HepG2 (cell line): ENCODE results near the gene VSNL1. TPM values are rescaled to one million over a fixed set of nuclear protein-coding genes. Genes with fewer than 3 reads are reported as not detected.
A peak's percentile ranks its signal among the peaks of the same experiment; 100 is the strongest.

Experiments used
- ATAC-seq: fragments of 200-7000 bp; cut with Tn5 transposase; 3 replicates; pipeline ENCODE4 v1.9.1; 2020; ENCODE audit warnings: mild to moderate bottlenecking, moderate library complexity
- BruUV-seq: library from RNA; stranded (reverse); fragments of 400-500 nt; replicated peaks from 2 replicates; lab custom pipeline; 2021; lab: Mats Ljungman, UMichigan
- CTCF ChIA-PET: fragments of 300-600 bp; formaldehyde crosslinking; extraction: SDS; loops from one replicate; lab custom pipeline; 2021; ENCODE audit warnings: low total read pairs, inconsistent platforms, low intra/inter-chr PET ratio; lab: Yijun Ruan, JAX
- POLR2A ChIA-PET: fragments of 350-600 bp; sonication (Branson Sonifier 250); formaldehyde crosslinking; loops from one replicate; lab custom pipeline; 2020; ENCODE audit warnings: antibody characterized with exemption, inconsistent platforms; lab: Yijun Ruan, JAX
- DNase-seq: peaks from one replicate; pipeline ENCODE4 v3.0.0-alpha.2; 2015; ENCODE audit warnings: low spot score
- FAIRE-seq: peaks from 3 replicates; lab custom pipeline; 2011; peaks lifted over from hg19 to GRCh38; lab: Jason Lieb, UNC
- H2AFZ ChIP-seq: one replicate; pipeline ENCODE4 v1.6.1; 2011; ENCODE audit warnings: low read length, inconsistent platforms
- H3K27ac ChIP-seq: fragments of 300-600 bp; 3 replicates; pipeline ENCODE4 v1.8.0; 2011; ENCODE audit warnings: mixed run types, mild to moderate bottlenecking, mixed read lengths, low read length, inconsistent platforms; ENCODE audit not compliant: insufficient read depth; ENCODE audit errors: extremely low read length
- H3K27me3 ChIP-seq, 2 experiments: fragments of 200-600 bp in 1 of 2; 2 replicates in 1 of 2; 3 replicates in 1 of 2; pipeline versions ENCODE4 v1.6.0 to v1.8.0; 2011; ENCODE audit warnings: low read length in 2 of 2, mild to moderate bottlenecking in 2 of 2, moderate library complexity in 2 of 2, inconsistent platforms in 1 of 2; ENCODE audit not compliant: insufficient read depth in 2 of 2, control insufficient read depth in 1 of 2
- H3K36me3 ChIP-seq, 2 experiments: fragments of 200-600 bp in 1 of 2; replicated peaks in 1 of 2; 2 replicates in 1 of 2; 3 replicates in 1 of 2; pipeline versions ENCODE4 v1.5.1 to v1.8.0; 2011; ENCODE audit warnings: low read length in 2 of 2, inconsistent platforms in 1 of 2; ENCODE audit not compliant: insufficient read depth in 2 of 2, control insufficient read depth in 1 of 2
- H3K4me1 ChIP-seq: 2 replicates; pipeline ENCODE4 v1.5.1; 2012; ENCODE audit warnings: low read length, inconsistent platforms; ENCODE audit not compliant: insufficient read depth
- H3K4me2 ChIP-seq: 2 replicates; pipeline ENCODE4 v1.6.0; 2011; ENCODE audit warnings: low read depth, low read length, inconsistent platforms
- H3K4me3 ChIP-seq, 3 experiments: fragments of 200-600 bp in 1 of 3; sonication (generic), shearing (Covaris generic) in 1 of 3; replicated peaks in 1 of 3; 2 replicates each; pipeline ENCODE4 v1.5.1; 2011 to 2016; ENCODE audit warnings: low read length in 3 of 3, inconsistent platforms in 2 of 3, low read depth in 2 of 3, mild to moderate bottlenecking in 2 of 3, control low read depth in 1 of 3, mixed read lengths in 1 of 3; ENCODE audit not compliant: insufficient read depth in 1 of 3
- H3K79me2 ChIP-seq: one replicate; pipeline ENCODE4 v1.6.1; 2011; ENCODE audit warnings: low read length, inconsistent platforms; ENCODE audit not compliant: insufficient read depth
- H3K9ac ChIP-seq: 2 replicates; pipeline ENCODE4 v1.6.0; 2011; ENCODE audit warnings: mild to moderate bottlenecking, low read depth, low read length, inconsistent platforms; ENCODE audit not compliant: insufficient read depth
- H3K9me3 ChIP-seq: 2 replicates; pipeline ENCODE4 v1.5.1; 2012; ENCODE audit warnings: mild to moderate bottlenecking, low read length
- H4K20me1 ChIP-seq: 2 replicates; pipeline ENCODE4 v1.6.0; 2011; ENCODE audit warnings: inconsistent platforms, mild to moderate bottlenecking, low read length, moderate library complexity; ENCODE audit not compliant: insufficient read depth
- ELF1 ChIP-seq: sonication (generic); formaldehyde crosslinking; IDR thresholded peaks from 2 replicates; pipeline ENCODE4 v1.4.0; 2020; ENCODE audit warnings: missing genetic modification reagents
- FIP1L1 ChIP-seq: fragments of 200-400 bp; formaldehyde crosslinking; IDR thresholded peaks from 2 replicates; pipeline ENCODE4 v1.6.1; 2018; ENCODE audit warnings: low read depth, mild to moderate bottlenecking, low read length, moderate library complexity, borderline replicate concordance; ENCODE audit not compliant: insufficient read depth
- FLYWCH1 ChIP-seq: sonication (generic); formaldehyde crosslinking; IDR thresholded peaks from 2 replicates; pipeline ENCODE4 v1.8.1; 2023; ENCODE audit warnings: mild to moderate bottlenecking, missing genetic modification reagents
- HMG20B ChIP-seq: conservative IDR thresholded peaks from 2 replicates; pipeline ENCODE4 v1.6.1; 2016; ENCODE audit warnings: missing genetic modification reagents, missing compliant biosample characterization
- RBFOX2 ChIP-seq: fragments of 200-400 bp; formaldehyde crosslinking; IDR thresholded peaks from 2 replicates; pipeline ENCODE4 v1.6.1; 2017; ENCODE audit warnings: low read depth, mild to moderate bottlenecking, low read length
- SMARCC2 ChIP-seq: fragments of 450-650 bp; IDR thresholded peaks from 2 replicates; pipeline ENCODE4 v1.6.1; 2017; ENCODE audit warnings: antibody characterized with exemption, mild to moderate bottlenecking
- SRSF1 ChIP-seq: fragments of 200-400 bp; formaldehyde crosslinking; optimal IDR thresholded peaks from 2 replicates; pipeline ENCODE3; 2017; ENCODE audit warnings: mild to moderate bottlenecking, low read depth, low read length, moderate library complexity
- TGIF2 ChIP-seq: IDR thresholded peaks from 2 replicates; pipeline ENCODE4 v1.6.1; 2016; ENCODE audit warnings: control low read depth, missing compliant biosample characterization
- YY1 ChIP-seq: IDR thresholded peaks from 2 replicates; pipeline ENCODE4 v1.6.1; 2011; ENCODE audit warnings: low read length, low read depth, moderate library complexity, mild to moderate bottlenecking; ENCODE audit not compliant: insufficient read depth, insufficient replicate concordance
- ZFP1 ChIP-seq: IDR thresholded peaks from 2 replicates; pipeline ENCODE4 v1.6.1; 2016
- ZNF3 ChIP-seq: IDR thresholded peaks from 2 replicates; pipeline ENCODE4 v1.7.0; 2017; ENCODE audit warnings: inconsistent platforms
- WGBS: methylation state at CpG from one replicate; pipeline ENCODE4 v1.1.6; 2017; ENCODE audit warnings: low lambda C conversion rate; 5-methylcytosine and 5-hydroxymethylcytosine counted together
- in situ Hi-C: cut with HindIII; loops from 2 replicates; pipeline ENCODE4 v1.10.0; 2017; ENCODE audit warnings: low pct_unique_long_range_greater_than_20kb; ENCODE audit not compliant: extremely low pct_ligation_motif_present
- intact Hi-C: fragments of 100-400 bp; cut with micrococcal nuclease; formaldehyde crosslinking; loops from one replicate; pipeline ENCODE4 v1.10.0; 2022; ENCODE audit not compliant: unreplicated experiment
- polyA plus RNA-seq, 8 experiments: library from polyadenylated mRNA; depleted of rRNA in 3 of 8; stranded (reverse) in 7 of 8; unstranded in 1 of 8; fragments of >200 nt; fragmentation: Illumina TruSeq in 4 of 8; extraction: Trizol in 4 of 8; gene quantifications; 2 replicates each; pipeline versions ENCODE4 v1.2.1 to v1.2.3, GENCODE V29; 2011 to 2016; ENCODE audit warnings: low read depth in 4 of 8, missing spikeins in 1 of 8, mixed read lengths in 1 of 8; ENCODE audit not compliant: insufficient read depth in 1 of 8
- total RNA-seq, 5 experiments: library from RNA; depleted of rRNA; stranded (reverse); fragments of >200 nt; fragmentation: Illumina TruSeq; extraction: Trizol; gene quantifications; 2 replicates each; pipeline ENCODE4 v1.2.3, GENCODE V29; 2016; ENCODE audit warnings: low read depth in 1 of 5
- TF ChIP-seq, protein P1 (sequence below): sonication (generic); formaldehyde crosslinking; IDR thresholded peaks from 2 replicates; pipeline ENCODE4 v1.4.0; 2020; ENCODE audit warnings: missing genetic modification reagents, borderline replicate concordance
- TF ChIP-seq, protein P2 (sequence below): IDR thresholded peaks from 2 replicates; pipeline ENCODE4 v1.6.1; 2012; ENCODE audit warnings: inconsistent platforms
- TF ChIP-seq, protein P3 (sequence below): sonication (generic); formaldehyde crosslinking; IDR thresholded peaks from 2 replicates; pipeline ENCODE4 v1.8.0; 2022; ENCODE audit warnings: mild to moderate bottlenecking, missing genetic modification reagents, moderate library complexity
- TF ChIP-seq, protein P4 (sequence below): sonication (generic); formaldehyde crosslinking; IDR thresholded peaks from 2 replicates; pipeline ENCODE4 v1.4.0; 2020; ENCODE audit warnings: mild to moderate bottlenecking, missing genetic modification reagents
- TF ChIP-seq, protein P5 (sequence below): sonication (generic); formaldehyde crosslinking; IDR thresholded peaks from 2 replicates; pipeline ENCODE4 v1.4.0; 2020; ENCODE audit warnings: mild to moderate bottlenecking, low read depth, missing genetic modification reagents

Gene VSNL1
- total and polyA plus RNA-seq, 2 of the 13 experiments (the other 11 are each of a cell fraction or from before 2014, with no cell fraction given): 63.2 to 95.9 TPM

DNA sequence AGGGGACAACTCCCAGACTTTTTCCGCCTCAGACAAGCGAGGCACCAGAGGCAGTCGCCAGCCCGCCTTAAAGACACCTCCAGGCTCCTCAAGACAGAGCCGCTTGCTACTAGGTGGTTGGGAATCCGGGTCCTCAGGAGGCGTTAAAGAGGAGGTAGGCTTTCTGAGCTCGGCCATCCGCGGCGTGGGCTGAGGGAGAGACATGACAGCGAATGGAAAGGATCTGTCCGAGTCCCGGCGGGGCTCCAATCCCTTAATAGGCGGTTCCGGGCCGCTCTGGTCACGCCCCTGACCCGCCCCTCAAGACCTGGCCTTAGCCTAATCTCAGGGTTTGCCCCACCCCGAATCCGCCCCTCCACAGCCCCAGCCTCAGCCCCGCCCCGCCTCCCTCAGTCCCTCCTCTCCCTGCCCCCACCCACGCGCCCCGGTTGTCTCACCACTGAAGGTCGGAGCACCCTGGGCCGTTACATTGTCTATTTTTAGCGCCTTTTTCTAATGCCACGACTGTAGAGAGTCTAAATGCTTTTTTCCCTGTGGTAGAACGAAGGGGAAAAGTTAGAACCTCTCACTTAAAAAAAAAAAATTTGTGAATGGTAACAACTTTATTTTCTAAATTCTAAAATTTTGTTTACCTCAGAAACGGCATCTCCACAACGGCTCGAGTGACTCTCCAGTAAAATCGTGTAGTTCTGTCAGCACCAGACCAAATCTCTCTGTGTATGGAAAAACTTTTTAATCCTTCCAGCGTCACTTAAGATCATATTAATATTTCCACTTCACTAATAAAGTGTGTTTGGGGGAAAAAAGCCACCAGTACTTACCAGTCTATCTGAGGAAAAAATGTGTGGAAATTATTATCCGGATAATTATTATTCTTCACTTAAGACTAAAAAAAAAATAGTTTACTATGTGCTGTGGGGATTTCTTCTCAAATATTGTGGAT lies 22.0 kb upstream of the VSNL1 start, which contains the start of gene RAD51AP2:
TSS of gene RAD51AP2 (minus strand) at position 229 of the 943 bp plus-strand sequence. CDS start at position 204, 25 bp downstream.
- DNase-seq: peak; percentile 60
- WGBS: 3% methylated on average over 29 of the region's 38 CpGs
- Histone ChIP-seq H3K9ac (peak within 1 kb of the TSS; percentile 56), H3K36me3 (no peaks in the 10 kb centered on the region), H3K27ac (no peak within 1 kb of the TSS), H3K9me3 (no peaks in the 10 kb centered on the region), H2AFZ (peak within 1 kb of the TSS; percentile 79), H3K4me1 (peaks cover 15% of the 10 kb centered on the region), H4K20me1 (no peaks in the 10 kb centered on the region), H3K4me3 (peak within 1 kb of the TSS; percentile 48 to 77 (median 75)), H3K27me3 (peaks cover 0 to 14% of the 10 kb centered on the region in 2 experiments; a peak in 1 of 5 replicates), H3K79me2 (no peaks in the 10 kb centered on the region), H3K4me2 (peak within 1 kb of the TSS; percentile 98)
- no TSS peak for BruUV-seq
- no peak for FAIRE-seq
- ATAC-seq: peak; percentile 96
- POLR2A ChIA-PET: interaction anchor here (1.0 to 1.6 kb wide), 3 partner anchors 19 to 22 kb away, joined by 3 to 7 read pairs (median 3); partner anchors contain the start of gene VSNL1
- intact Hi-C loops (loop anchor here (1.0 kb wide), 2 partner anchors 20 to 38 kb away; no protein-coding TSS in a partner anchor), in situ Hi-C loops (loop anchor here (5.0 kb wide), 1 partner anchor 36 kb away; no protein-coding TSS in a partner anchor)
- CTCF ChIA-PET: no interaction called here
- no peak for TF ChIP-seq FLYWCH1
- no peak for TF ChIP-seq SRSF1
- TF ChIP-seq, protein P1, sequence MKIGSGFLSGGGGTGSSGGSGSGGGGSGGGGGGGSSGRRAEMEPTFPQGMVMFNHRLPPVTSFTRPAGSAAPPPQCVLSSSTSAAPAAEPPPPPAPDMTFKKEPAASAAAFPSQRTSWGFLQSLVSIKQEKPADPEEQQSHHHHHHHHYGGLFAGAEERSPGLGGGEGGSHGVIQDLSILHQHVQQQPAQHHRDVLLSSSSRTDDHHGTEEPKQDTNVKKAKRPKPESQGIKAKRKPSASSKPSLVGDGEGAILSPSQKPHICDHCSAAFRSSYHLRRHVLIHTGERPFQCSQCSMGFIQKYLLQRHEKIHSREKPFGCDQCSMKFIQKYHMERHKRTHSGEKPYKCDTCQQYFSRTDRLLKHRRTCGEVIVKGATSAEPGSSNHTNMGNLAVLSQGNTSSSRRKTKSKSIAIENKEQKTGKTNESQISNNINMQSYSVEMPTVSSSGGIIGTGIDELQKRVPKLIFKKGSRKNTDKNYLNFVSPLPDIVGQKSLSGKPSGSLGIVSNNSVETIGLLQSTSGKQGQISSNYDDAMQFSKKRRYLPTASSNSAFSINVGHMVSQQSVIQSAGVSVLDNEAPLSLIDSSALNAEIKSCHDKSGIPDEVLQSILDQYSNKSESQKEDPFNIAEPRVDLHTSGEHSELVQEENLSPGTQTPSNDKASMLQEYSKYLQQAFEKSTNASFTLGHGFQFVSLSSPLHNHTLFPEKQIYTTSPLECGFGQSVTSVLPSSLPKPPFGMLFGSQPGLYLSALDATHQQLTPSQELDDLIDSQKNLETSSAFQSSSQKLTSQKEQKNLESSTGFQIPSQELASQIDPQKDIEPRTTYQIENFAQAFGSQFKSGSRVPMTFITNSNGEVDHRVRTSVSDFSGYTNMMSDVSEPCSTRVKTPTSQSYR (CRISPR knock-in tag): peak; percentile 45; the same call in 1 of the 2 replicates
- peak; percentile 64 for TF ChIP-seq YY1
- no peak for TF ChIP-seq HMG20B (CRISPR knock-in tag)
- TF ChIP-seq ZNF3: no peak
- TF ChIP-seq FIP1L1: no peak
- TF ChIP-seq, protein P2, sequence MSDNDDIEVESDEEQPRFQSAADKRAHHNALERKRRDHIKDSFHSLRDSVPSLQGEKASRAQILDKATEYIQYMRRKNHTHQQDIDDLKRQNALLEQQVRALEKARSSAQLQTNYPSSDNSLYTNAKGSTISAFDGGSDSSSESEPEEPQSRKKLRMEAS: peak; percentile 69
- no peak for TF ChIP-seq SMARCC2
- TF ChIP-seq, protein P3, sequence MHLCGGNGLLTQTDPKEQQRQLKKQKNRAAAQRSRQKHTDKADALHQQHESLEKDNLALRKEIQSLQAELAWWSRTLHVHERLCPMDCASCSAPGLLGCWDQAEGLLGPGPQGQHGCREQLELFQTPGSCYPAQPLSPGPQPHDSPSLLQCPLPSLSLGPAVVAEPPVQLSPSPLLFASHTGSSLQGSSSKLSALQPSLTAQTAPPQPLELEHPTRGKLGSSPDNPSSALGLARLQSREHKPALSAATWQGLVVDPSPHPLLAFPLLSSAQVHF: no peak
- no peak for TF ChIP-seq ZFP1
- TF ChIP-seq, protein P4, sequence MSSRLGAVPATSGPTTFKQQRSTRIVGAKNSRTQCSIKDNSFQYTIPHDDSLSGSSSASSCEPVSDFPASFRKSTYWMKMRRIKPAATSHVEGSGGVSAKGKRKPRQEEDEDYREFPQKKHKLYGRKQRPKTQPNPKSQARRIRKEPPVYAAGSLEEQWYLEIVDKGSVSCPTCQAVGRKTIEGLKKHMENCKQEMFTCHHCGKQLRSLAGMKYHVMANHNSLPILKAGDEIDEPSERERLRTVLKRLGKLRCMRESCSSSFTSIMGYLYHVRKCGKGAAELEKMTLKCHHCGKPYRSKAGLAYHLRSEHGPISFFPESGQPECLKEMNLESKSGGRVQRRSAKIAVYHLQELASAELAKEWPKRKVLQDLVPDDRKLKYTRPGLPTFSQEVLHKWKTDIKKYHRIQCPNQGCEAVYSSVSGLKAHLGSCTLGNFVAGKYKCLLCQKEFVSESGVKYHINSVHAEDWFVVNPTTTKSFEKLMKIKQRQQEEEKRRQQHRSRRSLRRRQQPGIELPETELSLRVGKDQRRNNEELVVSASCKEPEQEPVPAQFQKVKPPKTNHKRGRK: peak; percentile 69; the same call in 1 of the 2 replicates
- peak; percentile 18; the same call in 1 of the 2 replicates for TF ChIP-seq ELF1
- TF ChIP-seq, protein P5, sequence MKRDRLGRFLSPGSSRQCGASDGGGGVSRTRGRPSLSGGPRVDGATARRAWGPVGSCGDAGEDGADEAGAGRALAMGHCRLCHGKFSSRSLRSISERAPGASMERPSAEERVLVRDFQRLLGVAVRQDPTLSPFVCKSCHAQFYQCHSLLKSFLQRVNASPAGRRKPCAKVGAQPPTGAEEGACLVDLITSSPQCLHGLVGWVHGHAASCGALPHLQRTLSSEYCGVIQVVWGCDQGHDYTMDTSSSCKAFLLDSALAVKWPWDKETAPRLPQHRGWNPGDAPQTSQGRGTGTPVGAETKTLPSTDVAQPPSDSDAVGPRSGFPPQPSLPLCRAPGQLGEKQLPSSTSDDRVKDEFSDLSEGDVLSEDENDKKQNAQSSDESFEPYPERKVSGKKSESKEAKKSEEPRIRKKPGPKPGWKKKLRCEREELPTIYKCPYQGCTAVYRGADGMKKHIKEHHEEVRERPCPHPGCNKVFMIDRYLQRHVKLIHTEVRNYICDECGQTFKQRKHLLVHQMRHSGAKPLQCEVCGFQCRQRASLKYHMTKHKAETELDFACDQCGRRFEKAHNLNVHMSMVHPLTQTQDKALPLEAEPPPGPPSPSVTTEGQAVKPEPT (CRISPR knock-in tag): no peak
- TF ChIP-seq TGIF2 (CRISPR knock-in tag): no peak
- TF ChIP-seq RBFOX2: no peak
